Stomach smooth muscle (tissue), 2 donors: ENCODE data around the gene PIMREG.
"Not testable (repeated sequence)": the region's sequence is repeated elsewhere in the genome, so short reads cannot be mapped to it uniquely, and the experiment has no call there.

Source experiments
- H3K27ac ChIP-seq: one replicate; pipeline ENCODE4 v1.7.0; 2013; ENCODE audit warnings: mild to moderate bottlenecking, low read length, inconsistent platforms
- H3K27me3 ChIP-seq, 2 donors: one replicate each; pipeline ENCODE4 v1.7.0; 2013; ENCODE audit warnings: low read length in 2 of 2; ENCODE audit not compliant: insufficient read depth in 2 of 2, control insufficient read depth in 1 of 2
- H3K36me3 ChIP-seq, 2 donors: one replicate each; pipeline ENCODE4 v1.7.0; 2013; ENCODE audit warnings: low read length in 2 of 2; ENCODE audit not compliant: control insufficient read depth in 2 of 2, insufficient read depth in 2 of 2
- H3K4me1 ChIP-seq: one replicate; pipeline ENCODE4 v1.7.0; 2013; ENCODE audit warnings: low read length; ENCODE audit not compliant: control insufficient read depth, insufficient read depth
- H3K4me3 ChIP-seq, 2 donors: one replicate each; pipeline ENCODE4 v1.7.0; 2013; ENCODE audit warnings: low read length in 2 of 2
- H3K9ac ChIP-seq, 2 donors: one replicate each; pipeline ENCODE4 v1.7.0; 2013; ENCODE audit warnings: low read length in 2 of 2, mild to moderate bottlenecking in 1 of 2
- H3K9me3 ChIP-seq, 2 donors: one replicate each; pipeline ENCODE4 v1.7.0; 2013; ENCODE audit warnings: low read length in 2 of 2; ENCODE audit not compliant: control insufficient read depth in 2 of 2
- donor health status: healthy.
- donor health status: Pancreatic carcinoma.

The PIMREG gene

GRCh38 chr17:6479622-6480302 is 35.5 kb downstream of the PIMREG start:
- Histone ChIP-seq H3K27ac (no peak overlapping the region), H3K27me3 (no peaks in the 10 kb centered on the region), H3K9ac (peak overlapping the region in 1 of 2 donors; percentile 29), H3K36me3 (peaks cover 19 to 24% of the 10 kb centered on the region in 2 donors), H3K4me3 (no peak overlapping the region), H3K4me1 (peaks cover 12% of the 10 kb centered on the region), H3K9me3 (no peaks in the 10 kb centered on the region)

GRCh38 chr17:6480303-6480675 is 36.0 kb downstream of the PIMREG start:
- Histone ChIP-seq H3K4me3 (no peak overlapping the region), H3K9me3 (no peaks in the 10 kb centered on the region), H3K36me3 (peaks cover 19 to 22% of the 10 kb centered on the region in 2 donors), H3K27me3 (no peaks in the 10 kb centered on the region), H3K9ac (no peak overlapping the region), H3K4me1 (peaks cover 8% of the 10 kb centered on the region), H3K27ac (no peak overlapping the region)

GRCh38 chr17:6482105-6482455 is 37.8 kb downstream of the PIMREG start:
- H3K27ac ChIP-seq = no peak overlapping the region
- H3K4me3 ChIP-seq = no peak overlapping the region
- no peaks in the 10 kb centered on the region for H3K9me3 ChIP-seq
- H3K4me1 ChIP-seq = no peaks in the 10 kb centered on the region
- peaks cover 9 to 19% of the 10 kb centered on the region in 2 donors for H3K36me3 ChIP-seq
- no peaks in the 10 kb centered on the region for H3K27me3 ChIP-seq
- H3K9ac ChIP-seq = no peak overlapping the region

- H3K4me3 ChIP-seq, H3K4me1 ChIP-seq: not testable (repeated sequence)
Observed at GRCh38 chr17:6482796-6483195, 38.5 kb downstream of the PIMREG start.

GRCh38 chr17:6483507-6483906 is 39.3 kb downstream of the PIMREG start:
- Histone ChIP-seq H3K4me1 (peaks cover 8% of the 10 kb centered on the region), H3K36me3 (peaks cover 6 to 17% of the 10 kb centered on the region in 2 donors), H3K27ac (no peak overlapping the region), H3K4me3 (no peak overlapping the region), H3K9ac (no peak overlapping the region), H3K9me3 (no peaks in the 10 kb centered on the region), H3K27me3 (no peaks in the 10 kb centered on the region)

More at GRCh38 chr17:6482796-6483195, 38.5 kb downstream of the PIMREG start:
- H3K27ac ChIP-seq, H3K27me3 ChIP-seq, H3K9ac ChIP-seq, H3K9me3 ChIP-seq: not testable (repeated sequence)
- peaks cover 6 to 18% of the 10 kb centered on the region in 2 donors for H3K36me3 ChIP-seq

- Histone ChIP-seq H3K27ac (no peak overlapping the region), H3K4me3 (no peak overlapping the region), H3K9ac (no peak overlapping the region), H3K36me3 (peaks cover 6 to 16% of the 10 kb centered on the region in 2 donors), H3K27me3 (no peaks in the 10 kb centered on the region), H3K4me1 (peaks cover 13% of the 10 kb centered on the region), H3K9me3 (no peaks in the 10 kb centered on the region)
Observed at GRCh38 chr17:6485646-6486412, 41.6 kb downstream of the PIMREG start.

GRCh38 chr17:6487251-6488007 is 43.2 kb downstream of the PIMREG start:
- Histone ChIP-seq H3K4me1 (peaks cover 18% of the 10 kb centered on the region), H3K27me3 (no peaks in the 10 kb centered on the region), H3K4me3 (no peak overlapping the region), H3K9ac (no peak overlapping the region), H3K9me3 (no peaks in the 10 kb centered on the region), H3K27ac (no peak overlapping the region), H3K36me3 (peaks cover 6 to 15% of the 10 kb centered on the region in 2 donors)

GRCh38 chr17:6488008-6488539 is 43.8 kb downstream of the PIMREG start:
- Histone ChIP-seq H3K27me3 (no peaks in the 10 kb centered on the region), H3K9ac (no peak overlapping the region), H3K4me3 (no peak overlapping the region), H3K27ac (no peak overlapping the region), H3K4me1 (peaks cover 23% of the 10 kb centered on the region), H3K36me3 (peaks cover 6 to 12% of the 10 kb centered on the region in 2 donors), H3K9me3 (no peaks in the 10 kb centered on the region)

- Histone ChIP-seq H3K27ac (no peak overlapping the region), H3K9ac (no peak overlapping the region), H3K4me3 (no peak overlapping the region), H3K36me3 (peaks cover 0 to 8% of the 10 kb centered on the region in 2 donors), H3K4me1 (peaks cover 33% of the 10 kb centered on the region), H3K27me3 (no peaks in the 10 kb centered on the region), H3K9me3 (no peaks in the 10 kb centered on the region)
Observed at GRCh38 chr17:6489016-6489550, 44.8 kb downstream of the PIMREG start.

- Histone ChIP-seq H3K36me3 (peaks cover 0 to 2% of the 10 kb centered on the region in 2 donors), H3K27ac (no peak overlapping the region), H3K27me3 (no peaks in the 10 kb centered on the region), H3K4me1 (peaks cover 53% of the 10 kb centered on the region), H3K9ac (no peak overlapping the region), H3K9me3 (no peaks in the 10 kb centered on the region), H3K4me3 (no peak overlapping the region)
Observed at GRCh38 chr17:6491071-6491700, 46.9 kb downstream of the PIMREG start.
